GM19324 (cell line): ENCODE results near the gene CACNA2D2.

Experiments
- ATAC-seq: cut with Tn5 transposase; IDR thresholded peaks from one replicate; pipeline ENCODE4 v1.9.1; 2021; ENCODE audit warnings: mild to moderate bottlenecking, moderate library complexity; ENCODE audit not compliant: unreplicated experiment, low FRiP score

The CACNA2D2 gene

DNA sequence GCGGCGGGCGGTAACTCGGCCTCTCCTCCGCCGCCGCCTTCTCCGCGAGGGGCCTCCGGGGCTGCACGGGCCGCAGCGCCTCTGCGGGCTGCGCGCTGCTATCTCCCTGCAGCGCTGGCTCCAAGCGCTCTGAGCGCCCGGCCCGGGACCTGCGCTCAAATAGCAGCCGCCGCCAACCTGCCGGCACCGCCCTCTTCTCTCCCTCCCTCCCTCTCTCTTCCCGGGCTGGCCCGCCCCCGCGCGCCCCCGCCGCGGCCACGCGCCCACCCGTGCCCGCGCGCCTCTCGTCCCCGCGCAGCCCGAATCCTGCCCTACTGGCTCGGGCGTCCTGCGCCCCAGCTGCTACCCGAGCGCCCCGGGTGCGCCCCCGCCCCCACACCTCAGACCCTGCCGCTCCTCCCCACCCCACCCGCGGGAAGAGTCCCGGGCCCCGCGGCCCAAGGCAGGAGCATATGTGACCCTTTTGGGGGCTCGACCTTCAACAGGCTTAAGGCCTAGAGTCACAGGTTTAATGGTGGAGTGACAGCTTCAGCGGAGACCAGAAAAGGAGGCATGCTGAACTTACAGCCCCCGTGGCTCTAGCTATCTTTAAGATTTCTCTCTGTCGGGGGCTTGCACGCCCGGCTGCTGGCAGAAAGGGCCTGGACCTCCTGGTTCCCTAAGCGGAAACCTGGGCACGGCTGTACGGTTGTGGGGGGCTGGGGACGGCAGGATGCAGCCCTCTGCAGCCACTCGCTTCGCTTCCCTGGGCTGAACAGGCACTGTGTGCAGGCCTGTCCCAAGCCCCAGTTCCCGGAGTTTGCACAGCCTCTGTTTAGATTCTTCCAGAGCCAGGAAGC is at the start of gene CACNA2D2:
CACNA2D2 (minus strand) TSS at position 131 of the 839 bp plus-strand sequence. CDS start 211 bp downstream, outside the sequence.
- ATAC-seq, result no peak

DNA sequence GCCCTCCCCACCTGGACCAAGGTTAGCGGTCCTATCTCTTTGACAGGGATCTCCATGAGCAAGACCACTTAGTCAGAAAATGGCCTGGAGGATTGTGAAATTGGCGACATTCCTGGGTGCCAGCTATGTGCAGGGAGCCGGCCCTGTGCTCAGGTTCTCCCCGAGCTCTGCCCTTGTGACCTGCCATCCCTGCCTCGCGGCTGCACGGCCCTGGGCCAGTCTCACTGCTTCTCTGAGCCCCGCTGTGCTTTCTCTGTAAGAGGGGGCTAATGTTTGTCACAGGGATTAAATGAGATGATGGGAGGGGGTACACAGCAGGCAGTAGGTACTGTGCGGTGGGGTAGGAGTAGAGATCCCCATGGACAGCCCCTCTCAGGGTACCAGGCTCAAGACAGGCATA is 49.2 kb upstream of the CACNA2D2 start:
- ATAC-seq, result no peak

DNA sequence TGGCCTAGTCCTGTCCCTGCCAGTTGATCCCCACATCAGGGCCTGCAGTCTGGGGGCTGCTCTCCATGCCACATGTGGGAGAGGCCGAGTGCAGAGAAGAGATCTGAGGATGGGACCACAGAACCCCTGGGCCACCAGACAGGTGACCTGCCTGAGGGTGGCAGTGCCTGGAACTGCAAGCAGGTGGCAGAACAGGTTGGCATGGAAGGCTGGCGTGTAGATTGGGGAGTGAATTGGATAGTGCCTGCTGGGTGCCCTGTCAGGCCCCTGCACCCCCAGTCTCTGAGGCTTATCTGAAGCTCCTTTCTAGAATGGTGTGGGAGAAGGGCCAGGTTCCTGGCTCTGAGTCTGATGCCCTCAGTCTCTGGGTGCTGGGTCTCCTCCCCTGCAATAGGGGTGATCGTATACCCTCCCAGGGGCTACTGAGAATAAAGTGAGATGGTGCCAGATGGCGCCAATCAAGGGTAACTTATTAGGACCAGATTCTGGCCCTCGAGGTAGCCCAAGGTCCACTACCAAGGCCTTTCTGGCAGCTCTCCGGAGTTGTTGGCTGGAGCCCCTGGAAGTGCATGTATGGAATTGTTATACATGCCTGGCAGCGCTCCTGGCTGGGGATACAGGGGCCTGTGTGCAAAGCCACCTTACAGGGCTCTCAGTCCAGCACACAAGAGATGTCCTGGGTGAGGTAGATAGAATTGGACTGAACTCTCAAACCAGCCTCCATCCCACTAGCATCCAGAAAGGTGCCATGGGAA is 48.4 kb upstream of the CACNA2D2 start:
- no peak for ATAC-seq

DNA sequence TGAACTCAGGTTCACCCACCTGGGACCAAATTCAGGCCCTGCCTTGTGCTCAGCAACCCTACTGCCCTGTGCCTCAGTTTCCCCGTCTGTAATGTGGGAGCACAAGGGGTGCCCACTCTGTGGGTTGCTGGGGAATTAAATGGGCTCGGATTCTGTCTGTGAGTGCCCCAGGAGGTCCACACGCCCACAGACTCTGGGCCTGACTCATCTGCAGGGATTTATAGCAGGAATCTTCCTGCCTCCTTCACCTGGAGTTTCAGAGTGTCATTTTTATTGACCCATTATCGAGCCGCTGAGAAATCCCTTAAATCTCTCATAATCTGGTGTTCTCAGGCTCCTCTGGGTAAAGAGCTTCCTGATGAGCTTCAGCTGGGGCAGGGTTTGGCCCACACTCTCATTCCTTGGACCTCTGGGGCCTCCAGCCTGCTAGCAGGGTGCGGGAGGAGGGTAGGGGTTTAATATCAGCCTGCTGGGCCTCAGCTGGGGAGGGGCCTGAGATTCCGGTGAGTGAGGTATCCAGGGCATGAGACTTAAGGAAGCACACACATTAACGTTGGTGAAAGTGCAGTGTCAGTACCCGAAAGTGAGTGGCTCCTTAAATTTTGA is 47.7 kb upstream of the CACNA2D2 start:
- no peak for ATAC-seq

DNA sequence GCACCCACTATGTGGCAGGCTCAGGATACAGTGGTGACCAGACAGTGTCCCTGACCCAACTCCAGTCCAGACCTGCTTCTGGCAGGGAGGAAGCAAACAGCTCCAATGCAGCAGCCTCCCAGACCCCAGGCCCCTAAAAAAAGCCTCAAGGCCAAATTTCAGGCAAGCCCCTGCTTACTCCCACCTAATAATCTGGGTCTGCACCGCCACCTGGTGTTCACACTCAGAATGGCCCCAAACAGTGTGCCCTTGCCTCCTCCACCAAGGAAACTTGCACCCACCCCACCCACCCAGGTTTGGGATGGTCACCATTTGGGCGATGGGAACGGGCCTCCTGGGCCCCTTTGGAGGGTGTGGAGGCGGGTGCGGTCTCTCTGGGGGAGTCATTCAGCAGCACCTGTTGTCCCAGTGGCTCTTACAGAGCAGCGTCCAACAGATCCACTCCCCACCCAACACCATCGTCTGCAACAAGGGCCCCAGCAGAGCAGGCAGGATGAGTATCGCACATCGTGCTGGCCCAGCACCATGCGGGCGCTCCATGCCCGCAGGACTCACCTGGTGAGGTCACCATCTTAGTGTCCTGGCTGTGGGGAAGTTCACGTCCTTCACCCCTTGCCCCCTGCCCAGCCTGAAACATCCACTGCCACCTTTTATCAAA is 46.8 kb upstream of the CACNA2D2 start:
- no peak for ATAC-seq

DNA sequence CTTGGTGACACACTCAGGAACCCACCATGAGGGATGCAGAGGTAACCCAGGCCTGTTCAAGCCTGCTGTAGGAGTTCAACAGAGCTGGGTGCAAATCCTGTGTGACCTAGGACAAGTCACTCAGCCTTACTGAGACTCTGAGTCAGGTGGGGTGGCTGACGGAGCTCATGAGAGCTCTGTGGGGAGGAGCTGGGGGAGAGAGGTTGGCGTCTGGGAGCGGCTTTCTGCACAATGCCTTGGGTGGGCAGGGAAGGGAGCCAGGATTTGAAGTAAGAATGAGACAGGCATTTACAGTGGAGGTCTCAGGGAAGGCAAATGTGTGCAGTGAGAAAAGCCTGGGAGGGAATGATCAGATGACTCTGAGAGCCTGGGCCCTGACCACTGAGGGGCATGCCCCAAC is 45.8 kb upstream of the CACNA2D2 start:
- ATAC-seq, result no peak

DNA sequence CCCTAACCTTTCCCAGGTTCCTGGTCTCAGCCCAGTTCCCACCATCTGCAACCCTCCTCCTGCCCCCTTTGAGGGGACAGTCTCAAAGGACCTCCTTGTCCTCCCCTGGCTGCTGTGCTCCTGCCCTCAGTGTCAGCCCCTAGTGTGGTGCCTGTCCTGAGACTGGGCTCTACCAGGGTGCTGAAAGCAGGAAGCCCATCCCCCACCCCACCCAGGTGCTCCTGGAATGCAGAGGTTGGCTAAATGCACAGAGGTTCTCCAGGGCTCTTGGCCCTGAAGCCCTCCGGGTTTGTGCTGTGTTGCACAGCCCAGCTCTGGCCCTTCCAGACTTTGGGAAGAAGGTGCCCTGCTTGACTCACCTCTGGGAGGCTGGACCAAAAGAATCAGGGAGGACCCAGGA is 42.3 kb upstream of the CACNA2D2 start:
- ATAC-seq, result no peak

DNA sequence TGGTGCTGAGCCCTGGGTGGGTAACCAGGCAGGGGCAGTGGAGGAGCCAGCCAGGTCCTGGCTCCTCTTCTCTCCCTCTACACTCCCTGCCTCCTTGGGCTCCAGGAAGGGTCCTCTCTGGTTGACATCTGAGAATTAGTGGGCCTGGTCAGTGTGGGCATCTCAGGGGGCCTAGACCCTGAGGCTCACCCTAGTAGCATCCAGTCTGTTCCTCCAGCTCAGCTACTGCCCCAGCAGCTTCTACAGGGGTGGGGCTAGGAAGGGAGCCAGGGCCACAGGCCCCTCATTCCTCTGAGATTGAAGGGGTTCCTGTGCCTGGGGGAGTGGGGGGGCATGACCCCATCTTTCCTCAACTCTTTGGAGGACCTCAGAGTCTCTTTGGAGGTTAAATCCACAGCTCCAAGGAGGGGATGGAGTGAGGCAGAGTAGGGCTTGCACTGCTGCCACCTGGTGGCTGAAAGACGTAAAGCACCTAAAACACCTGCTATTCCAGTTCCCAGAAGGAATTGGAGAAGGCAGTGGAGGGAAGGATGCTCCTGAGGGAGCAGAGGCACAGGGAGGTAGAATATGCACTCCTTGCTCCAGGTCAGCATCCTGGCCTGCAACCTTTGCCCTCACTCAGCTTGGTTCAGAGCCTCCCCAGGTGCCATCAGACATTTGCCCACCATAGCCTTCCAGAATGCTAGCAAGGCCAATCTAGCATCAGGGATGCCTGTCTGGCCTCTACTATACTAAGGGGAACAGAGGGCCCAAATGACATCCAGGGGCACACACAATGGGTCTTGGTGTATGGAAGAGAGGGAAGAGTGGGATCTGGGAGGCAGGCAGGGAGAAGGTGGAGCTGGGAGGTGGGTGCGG is 39.0 kb upstream of the CACNA2D2 start:
- ATAC-seq, result no peak

DNA sequence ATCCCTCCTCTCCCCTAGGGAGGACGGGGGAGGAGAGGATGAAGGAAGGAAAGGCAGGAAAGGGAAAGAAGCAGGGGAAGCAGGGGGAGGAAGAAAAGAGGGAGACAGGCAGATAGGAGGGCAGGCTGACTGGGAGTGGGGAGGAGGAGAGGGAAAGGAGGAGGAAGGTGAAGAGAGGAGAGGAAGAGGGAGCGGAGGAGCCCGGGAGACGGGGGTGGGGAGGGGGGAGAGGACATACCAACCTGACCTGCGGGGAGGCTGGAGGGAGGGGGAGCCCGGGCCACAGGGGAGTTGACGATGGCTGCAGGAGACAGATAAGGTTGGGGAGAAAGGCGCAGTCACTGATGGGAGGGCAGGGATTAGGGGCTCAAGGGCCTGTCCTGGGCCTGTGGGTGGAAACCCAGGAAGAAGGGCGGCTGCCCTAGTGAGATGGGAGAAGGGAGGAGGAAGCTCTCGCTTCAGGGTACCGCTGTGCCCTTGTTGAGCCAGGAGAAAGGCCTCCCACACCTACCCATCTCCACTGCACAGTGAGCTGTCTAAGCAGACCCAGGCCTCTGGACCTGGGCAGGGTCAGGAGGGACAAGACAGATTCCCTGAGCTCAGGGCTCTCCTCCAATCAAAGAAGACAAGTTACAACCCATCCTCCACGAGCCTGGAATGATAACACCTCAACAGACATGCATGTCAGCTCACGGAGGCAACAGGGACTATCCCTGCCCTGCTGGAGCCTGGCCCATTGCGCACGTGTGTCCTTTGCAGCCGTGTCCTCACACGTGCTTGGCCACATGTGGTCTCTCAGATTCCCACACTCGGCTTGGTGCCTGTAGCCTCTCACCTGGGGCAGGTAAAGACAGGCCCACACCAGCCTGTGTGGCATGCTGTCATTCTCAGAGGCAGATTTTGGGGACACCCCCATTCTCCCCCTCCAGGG is 36.2 kb upstream of the CACNA2D2 start:
- no peak for ATAC-seq

DNA sequence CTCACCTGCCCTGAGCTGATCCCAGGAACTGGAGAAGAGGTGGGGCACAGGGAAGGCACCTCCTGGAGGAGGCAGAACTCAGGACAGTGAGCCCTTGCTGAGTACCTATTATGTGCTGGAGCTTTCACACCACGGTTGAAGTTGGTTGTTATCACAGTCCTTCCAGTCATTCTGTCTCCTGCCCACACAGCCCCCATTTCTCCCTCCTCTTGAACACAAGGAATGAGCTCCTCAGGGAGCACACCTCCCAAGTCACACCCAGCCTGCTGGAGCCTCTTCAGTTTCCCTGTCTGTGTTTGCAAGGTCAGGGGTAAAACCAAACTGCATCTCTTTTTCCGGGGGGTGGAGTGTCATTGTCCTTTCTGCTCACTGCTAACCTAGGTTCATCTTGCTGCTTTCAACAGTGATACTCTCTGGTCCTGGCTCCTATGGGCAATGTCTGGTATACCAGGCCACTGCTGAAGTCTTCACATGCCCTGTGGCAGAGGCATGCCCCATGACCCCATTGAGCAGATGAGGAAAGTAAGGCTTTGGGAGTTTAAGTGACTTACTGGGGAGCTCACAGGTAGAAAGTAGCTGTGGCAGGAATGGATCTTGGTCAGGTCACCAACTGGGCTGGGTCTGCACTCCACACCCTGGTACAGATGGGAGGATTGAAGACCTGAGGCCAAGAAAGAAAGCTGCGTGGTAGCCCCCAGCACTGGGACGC is 34.1 kb upstream of the CACNA2D2 start:
- ATAC-seq, result no peak

DNA sequence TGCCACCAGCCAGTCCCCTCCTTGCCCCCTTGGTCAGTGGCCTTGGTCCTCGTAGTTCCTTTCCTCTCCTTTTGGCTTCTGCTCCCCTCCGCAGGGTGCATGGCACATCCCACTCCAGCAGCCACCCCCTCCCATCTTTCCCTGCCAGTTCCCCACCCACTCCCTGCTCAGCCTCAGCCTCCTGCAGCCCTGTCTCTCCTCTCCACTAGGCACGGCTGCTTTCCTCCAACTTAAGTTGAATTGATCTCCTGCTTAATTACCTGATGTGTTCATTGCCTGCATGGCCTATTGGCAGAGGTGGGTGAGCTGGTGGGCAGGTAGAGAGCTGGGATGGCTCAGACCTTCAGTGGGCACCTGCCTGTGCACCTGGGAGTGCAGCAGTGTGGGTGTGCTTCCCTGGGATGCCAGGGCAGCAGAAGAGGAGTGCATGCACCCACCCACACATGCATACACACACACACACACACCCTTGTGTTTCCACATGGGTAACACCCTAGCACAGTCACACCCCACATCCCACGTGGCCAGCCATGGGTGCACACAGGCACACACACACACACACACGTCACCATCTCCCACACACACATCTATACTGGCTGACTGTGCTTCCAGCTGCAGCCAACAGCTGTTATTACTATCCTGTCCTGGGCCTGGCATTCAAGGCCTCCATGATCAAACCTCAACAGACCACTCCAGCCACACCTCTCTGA is 33.2 kb upstream of the CACNA2D2 start:
- no peak for ATAC-seq

DNA sequence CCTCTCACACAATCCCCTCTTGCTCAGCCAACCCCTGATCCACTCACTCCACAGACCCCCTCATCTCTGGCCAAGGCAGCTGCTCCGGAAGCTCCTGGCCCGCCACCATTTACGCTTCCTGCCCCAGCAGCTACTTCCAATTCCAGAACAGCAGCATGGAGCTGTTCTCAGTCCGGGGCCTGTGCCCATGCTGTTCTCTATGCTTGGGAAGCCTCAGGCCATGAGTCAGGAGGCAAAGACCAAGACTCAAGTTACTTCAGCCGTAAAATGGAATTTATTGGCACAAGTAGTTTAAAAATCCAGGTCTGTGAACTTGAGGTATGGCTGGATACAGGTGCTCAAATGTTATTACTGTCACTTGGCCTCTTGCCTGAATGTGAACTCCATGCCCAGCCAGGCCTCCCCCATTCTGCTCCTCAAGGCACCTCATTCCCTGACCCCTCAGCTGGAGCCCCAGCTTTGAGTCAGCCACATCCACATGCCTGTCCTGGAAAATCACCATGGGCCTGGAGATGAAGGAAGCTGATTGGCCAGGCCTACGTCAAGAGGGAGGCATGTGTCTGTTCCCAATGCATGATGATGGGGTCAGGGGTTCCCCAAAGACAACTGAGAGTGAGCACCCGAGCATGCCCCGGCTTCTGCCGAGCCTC is 31.4 kb upstream of the CACNA2D2 start:
- no peak for ATAC-seq

DNA sequence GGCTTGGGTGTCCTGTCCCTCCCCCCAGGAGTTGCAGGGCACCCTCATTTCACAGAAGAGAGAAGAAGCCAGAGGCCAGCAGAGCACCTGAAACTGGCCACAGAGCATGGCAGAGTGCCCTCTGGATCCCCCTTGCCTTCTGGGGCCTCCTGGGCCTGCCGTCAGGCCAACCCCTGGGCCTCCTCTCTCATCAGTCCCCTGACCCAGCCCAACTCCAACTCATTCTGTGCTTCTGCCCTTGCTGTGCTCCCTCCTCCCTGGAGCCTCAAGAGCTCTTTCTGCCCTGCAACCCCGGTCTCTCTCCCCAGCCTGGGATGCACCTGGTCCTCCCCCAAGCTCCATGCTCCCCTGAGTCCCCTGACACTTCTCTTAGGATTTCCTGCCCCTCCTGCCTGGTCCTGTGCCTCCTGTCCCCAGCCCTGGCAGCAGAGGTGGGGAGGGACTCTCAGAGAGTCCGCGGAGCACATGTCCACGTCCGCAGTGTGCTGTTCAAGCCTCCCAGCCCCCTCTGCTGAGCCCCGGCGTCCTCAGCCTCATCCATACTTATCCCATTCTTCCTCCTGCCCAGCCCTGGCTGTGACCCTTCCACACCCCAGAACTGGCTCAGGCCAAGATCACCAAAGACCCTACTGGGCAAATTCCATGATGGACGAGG is 30.5 kb upstream of the CACNA2D2 start:
- no peak for ATAC-seq

DNA sequence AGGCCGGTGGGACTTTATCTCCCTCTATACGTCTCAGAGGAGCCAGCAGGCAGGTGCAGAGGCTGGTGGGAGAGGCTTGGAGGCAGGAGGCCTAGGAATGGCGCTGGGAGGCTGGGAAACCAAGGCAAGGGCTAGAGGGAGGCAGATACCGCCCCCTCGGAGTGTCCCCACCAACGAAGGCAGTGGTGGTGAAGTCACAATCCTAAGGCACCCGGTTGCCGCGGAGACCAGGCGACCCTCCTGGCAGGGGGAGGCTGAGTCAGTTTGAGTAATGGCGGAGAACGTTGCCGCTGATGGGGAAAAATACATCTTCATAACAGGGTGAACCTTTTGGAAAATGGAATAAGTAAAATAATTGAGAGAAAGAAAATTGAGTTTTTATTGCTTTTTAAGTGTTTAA is 29.9 kb upstream of the CACNA2D2 start:
- no peak for ATAC-seq

DNA sequence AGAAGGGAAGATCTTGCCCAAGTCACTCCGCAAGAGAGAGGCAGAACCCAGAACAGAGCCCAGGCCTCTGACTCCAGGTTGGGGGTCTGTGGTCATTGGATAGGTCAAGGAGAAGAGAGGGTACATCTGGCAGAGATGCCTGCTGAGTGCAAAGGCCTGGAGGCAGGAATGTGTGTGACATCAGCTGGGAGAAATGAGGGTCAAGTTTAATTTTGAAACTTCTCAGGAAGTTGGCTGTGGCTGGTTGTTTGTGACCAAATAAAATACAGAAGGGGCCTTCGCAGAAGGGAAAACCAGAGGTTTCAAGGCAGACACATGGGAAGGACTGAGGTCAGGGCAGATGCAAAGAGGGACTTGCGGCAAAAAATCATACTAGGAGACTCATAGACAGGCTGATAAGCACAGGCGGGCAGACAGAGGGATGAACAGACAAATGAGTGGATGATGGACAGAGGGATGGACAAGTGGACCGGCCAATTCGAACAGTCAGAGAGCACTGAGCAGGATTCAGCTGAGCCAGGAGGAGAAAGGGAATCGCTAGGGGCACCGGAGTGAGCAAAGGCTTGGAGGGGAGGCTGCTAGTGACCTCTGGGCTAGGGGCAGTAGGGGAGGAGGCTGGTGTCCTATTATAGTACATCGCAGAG is 28.8 kb upstream of the CACNA2D2 start:
- ATAC-seq, result no peak

DNA sequence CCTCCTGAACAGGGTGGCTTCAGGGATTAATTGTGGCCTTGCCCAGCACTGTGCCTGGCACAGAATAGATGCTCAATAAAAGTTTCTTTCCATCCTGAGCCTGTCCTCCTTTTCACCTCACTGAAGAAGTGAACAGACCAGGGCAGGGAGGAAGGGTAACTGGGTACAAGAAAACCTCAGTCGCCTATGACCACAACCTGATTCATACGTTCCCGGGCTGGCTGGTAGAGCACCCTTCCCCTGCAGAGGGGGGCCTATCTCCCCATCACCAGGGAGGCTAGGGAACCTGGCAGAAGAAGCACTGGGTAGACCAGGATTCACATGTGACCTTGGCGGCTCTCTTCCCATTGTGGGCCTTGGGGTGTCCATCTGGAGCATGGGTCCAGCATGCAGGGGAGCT is 27.8 kb upstream of the CACNA2D2 start:
- no peak for ATAC-seq
